Measurements from ENCODE around the gene FYTTD1. TPM values are rescaled to one million over a fixed set of nuclear protein-coding genes. Genes with fewer than 3 reads are reported as not detected.
A peak's percentile ranks its signal among the peaks of the same experiment; 100 is the strongest.

The FYTTD1 gene
- total and polyA plus RNA-seq, 4 donors = 25.4 to 58.6 (median 40.7) TPM

- WGBS, 2 donors = 93 to 95% methylated on average over 3 of the region's 3 CpGs
- Histone ChIP-seq H3K27ac (ENCODE audit: low read depth in 1 of 2, low read length in 2 of 2) (no peak overlapping the region), H3K27me3 (ENCODE audit: control insufficient read depth in 1 of 2, insufficient read depth in 2 of 2, low read length in 1 of 2) (no peaks in the 10 kb centered on the region), H3K36me3 (ENCODE audit: control insufficient read depth in 1 of 2, insufficient read depth in 2 of 2, low read length in 1 of 2) (no peaks in the 10 kb centered on the region), H3K4me1 (ENCODE audit: control insufficient read depth in 1 of 2, insufficient read depth in 2 of 2, low read length in 2 of 2) (peaks cover 2 to 6% of the 10 kb centered on the region in 2 donors), H3K9me3 (ENCODE audit: control insufficient read depth, low read length) (no peaks in the 10 kb centered on the region), H3K4me3 (ENCODE audit: low read length in 2 of 2) (no peak overlapping the region)
- intact Hi-C loops (cut with DNase I) = loop anchor here in 1 of 2 donors (10.0 kb wide), 1 partner anchor 48 kb away; no protein-coding TSS in a partner anchor
- ATAC-seq (ENCODE audit: low FRiP score) (no peak), DNase-seq (no peak)
Observed at GRCh38 chr3:197802779-197803459, 53.2 kb downstream of the FYTTD1 start.

- Histone ChIP-seq H3K27ac (ENCODE audit: low read depth in 1 of 2, low read length in 2 of 2) (no peak overlapping the region), H3K36me3 (ENCODE audit: control insufficient read depth in 1 of 2, insufficient read depth in 2 of 2, low read length in 1 of 2) (no peaks in the 10 kb centered on the region), H3K4me1 (ENCODE audit: control insufficient read depth in 1 of 2, insufficient read depth in 2 of 2, low read length in 2 of 2) (peaks cover 8% of the 10 kb centered on the region in 2 donors), H3K9me3 (ENCODE audit: control insufficient read depth, low read length) (no peaks in the 10 kb centered on the region), H3K4me3 (ENCODE audit: low read length in 2 of 2) (no peak overlapping the region), H3K27me3 (ENCODE audit: control insufficient read depth in 1 of 2, insufficient read depth in 2 of 2, low read length in 1 of 2) (no peaks in the 10 kb centered on the region)
- 82 to 83% methylated on average over 4 of the region's 4 CpGs for WGBS, 2 donors
- ATAC-seq (ENCODE audit: low FRiP score) = no peak
- intact Hi-C loops (cut with DNase I) = loop anchor here in 1 of 2 donors (10.0 kb wide), 1 partner anchor 50 kb away; no protein-coding TSS in a partner anchor
- DNase-seq = no peak
Observed at GRCh38 chr3:197804511-197804910, 54.8 kb downstream of the FYTTD1 start.

GRCh38 chr3:197807969-197808587 is 58.4 kb downstream of the FYTTD1 start:
- WGBS, 2 donors = 45% methylated on average over 4 of the region's 4 CpGs
- H3K36me3 ChIP-seq (ENCODE audit: control insufficient read depth in 1 of 2, insufficient read depth in 2 of 2, low read length in 1 of 2) = no peaks in the 10 kb centered on the region
- H3K9me3 ChIP-seq (ENCODE audit: control insufficient read depth, low read length) = no peaks in the 10 kb centered on the region
- ATAC-seq (ENCODE audit: low FRiP score) (no peak), DNase-seq (no peak)
- peaks cover 5 to 6% of the 10 kb centered on the region in 2 donors for H3K4me1 ChIP-seq (ENCODE audit: control insufficient read depth in 1 of 2, insufficient read depth in 2 of 2, low read length in 2 of 2)
- peak overlapping the region; percentile 93 to 97 for H3K27ac ChIP-seq (ENCODE audit: low read depth in 1 of 2, low read length in 2 of 2)
- H3K27me3 ChIP-seq (ENCODE audit: control insufficient read depth in 1 of 2, insufficient read depth in 2 of 2, low read length in 1 of 2) = no peaks in the 10 kb centered on the region
- intact Hi-C loops (cut with DNase I) = loop anchor here in 1 of 2 donors (10.0 kb wide), 1 partner anchor 53 kb away; no protein-coding TSS in a partner anchor
- H3K4me3 ChIP-seq (ENCODE audit: low read length in 2 of 2) = no peak overlapping the region

- WGBS, 2 donors = 10 to 22% methylated on average over 2 of the region's 2 CpGs
- Histone ChIP-seq H3K4me1 (ENCODE audit: control insufficient read depth in 1 of 2, insufficient read depth in 2 of 2, low read length in 2 of 2) (peaks cover 5 to 6% of the 10 kb centered on the region in 2 donors), H3K27me3 (ENCODE audit: control insufficient read depth in 1 of 2, insufficient read depth in 2 of 2, low read length in 1 of 2) (no peaks in the 10 kb centered on the region), H3K27ac (ENCODE audit: low read depth in 1 of 2, low read length in 2 of 2) (peak overlapping the region in 1 of 2 donors; percentile 93), H3K9me3 (ENCODE audit: control insufficient read depth, low read length) (no peaks in the 10 kb centered on the region), H3K4me3 (ENCODE audit: low read length in 2 of 2) (peak overlapping the region in 1 of 2 donors; percentile 8), H3K36me3 (ENCODE audit: control insufficient read depth in 1 of 2, insufficient read depth in 2 of 2, low read length in 1 of 2) (no peaks in the 10 kb centered on the region)
- intact Hi-C loops (cut with DNase I) = loop anchor here in 1 of 2 donors (10.0 kb wide), 1 partner anchor 55 kb away; no protein-coding TSS in a partner anchor
- DNase-seq (no peak), ATAC-seq (ENCODE audit: low FRiP score) (peak; percentile 72)
Observed at GRCh38 chr3:197809356-197810020, 59.8 kb downstream of the FYTTD1 start.

GRCh38 chr3:197810901-197811300 is 61.2 kb downstream of the FYTTD1 start:
- 56 to 66% methylated on average over 6 of the region's 6 CpGs for WGBS, 2 donors
- H3K27ac ChIP-seq (ENCODE audit: low read depth in 1 of 2, low read length in 2 of 2) = peak overlapping the region in 1 of 2 donors; percentile 54
- peaks cover 5 to 6% of the 10 kb centered on the region in 2 donors for H3K4me1 ChIP-seq (ENCODE audit: control insufficient read depth in 1 of 2, insufficient read depth in 2 of 2, low read length in 2 of 2)
- H3K36me3 ChIP-seq (ENCODE audit: control insufficient read depth in 1 of 2, insufficient read depth in 2 of 2, low read length in 1 of 2) = no peaks in the 10 kb centered on the region
- intact Hi-C loops (cut with DNase I) = no loop called here
- H3K9me3 ChIP-seq (ENCODE audit: control insufficient read depth, low read length) = no peaks in the 10 kb centered on the region
- H3K4me3 ChIP-seq (ENCODE audit: low read length in 2 of 2) = no peak overlapping the region
- ATAC-seq (ENCODE audit: low FRiP score) = no peak
- H3K27me3 ChIP-seq (ENCODE audit: control insufficient read depth in 1 of 2, insufficient read depth in 2 of 2, low read length in 1 of 2) = no peaks in the 10 kb centered on the region
- DNase-seq = no peak

GRCh38 chr3:197811343-197811742 is 61.7 kb downstream of the FYTTD1 start:
- intact Hi-C loops (cut with DNase I) = no loop called here
- Histone ChIP-seq H3K36me3 (ENCODE audit: control insufficient read depth in 1 of 2, insufficient read depth in 2 of 2, low read length in 1 of 2) (no peaks in the 10 kb centered on the region), H3K9me3 (ENCODE audit: control insufficient read depth, low read length) (no peaks in the 10 kb centered on the region), H3K27me3 (ENCODE audit: control insufficient read depth in 1 of 2, insufficient read depth in 2 of 2, low read length in 1 of 2) (no peaks in the 10 kb centered on the region), H3K27ac (ENCODE audit: low read depth in 1 of 2, low read length in 2 of 2) (no peak overlapping the region), H3K4me1 (ENCODE audit: control insufficient read depth in 1 of 2, insufficient read depth in 2 of 2, low read length in 2 of 2) (peaks cover 5 to 6% of the 10 kb centered on the region in 2 donors), H3K4me3 (ENCODE audit: low read length in 2 of 2) (no peak overlapping the region)
- peak; percentile 83 for ATAC-seq (ENCODE audit: low FRiP score)
- peak in 1 of 2 donors; percentile 62 for DNase-seq
- WGBS, 2 donors = 3 to 10% methylated on average over 3 of the region's 3 CpGs

- ATAC-seq (ENCODE audit: low FRiP score) (no peak), DNase-seq (no peak)
- intact Hi-C loops (cut with DNase I) = no loop called here
- 92% methylated on average over 4 of the region's 4 CpGs for WGBS, 2 donors
- Histone ChIP-seq H3K36me3 (ENCODE audit: control insufficient read depth in 1 of 2, insufficient read depth in 2 of 2, low read length in 1 of 2) (no peaks in the 10 kb centered on the region), H3K27ac (ENCODE audit: low read depth in 1 of 2, low read length in 2 of 2) (peak overlapping the region in 1 of 2 donors; percentile 10), H3K4me1 (ENCODE audit: control insufficient read depth in 1 of 2, insufficient read depth in 2 of 2, low read length in 2 of 2) (no peaks in the 10 kb centered on the region), H3K27me3 (ENCODE audit: control insufficient read depth in 1 of 2, insufficient read depth in 2 of 2, low read length in 1 of 2) (no peaks in the 10 kb centered on the region), H3K9me3 (ENCODE audit: control insufficient read depth, low read length) (no peaks in the 10 kb centered on the region), H3K4me3 (ENCODE audit: low read length in 2 of 2) (no peak overlapping the region)
Observed at GRCh38 chr3:197814372-197814771, 64.7 kb downstream of the FYTTD1 start.

- no peaks in the 10 kb centered on the region for H3K4me1 ChIP-seq (ENCODE audit: control insufficient read depth in 1 of 2, insufficient read depth in 2 of 2, low read length in 2 of 2)
- 62 to 66% methylated on average over 8 of the region's 8 CpGs for whole genome bisulfite sequencing, 2 donors
- intact Hi-C loops (cut with DNase I) = no loop called here
Observed at GRCh38 chr3:197820550-197821335, 71.1 kb downstream of the FYTTD1 start.

More at GRCh38 chr3:197820550-197821335, 71.1 kb downstream of the FYTTD1 start:
- H3K27ac ChIP-seq (ENCODE audit: low read depth in 1 of 2, low read length in 2 of 2) = no peak overlapping the region
- H3K9me3 ChIP-seq (ENCODE audit: control insufficient read depth, low read length) = no peaks in the 10 kb centered on the region
- no peak for ATAC-seq (ENCODE audit: low FRiP score)
- H3K4me3 ChIP-seq (ENCODE audit: low read length in 2 of 2) = no peak overlapping the region
- H3K36me3 ChIP-seq (ENCODE audit: control insufficient read depth in 1 of 2, insufficient read depth in 2 of 2, low read length in 1 of 2) = no peaks in the 10 kb centered on the region
- DNase-seq = no peak
- H3K27me3 ChIP-seq (ENCODE audit: control insufficient read depth in 1 of 2, insufficient read depth in 2 of 2, low read length in 1 of 2) = no peaks in the 10 kb centered on the region
